ENCODE data around the gene DGKZ.

DNA sequence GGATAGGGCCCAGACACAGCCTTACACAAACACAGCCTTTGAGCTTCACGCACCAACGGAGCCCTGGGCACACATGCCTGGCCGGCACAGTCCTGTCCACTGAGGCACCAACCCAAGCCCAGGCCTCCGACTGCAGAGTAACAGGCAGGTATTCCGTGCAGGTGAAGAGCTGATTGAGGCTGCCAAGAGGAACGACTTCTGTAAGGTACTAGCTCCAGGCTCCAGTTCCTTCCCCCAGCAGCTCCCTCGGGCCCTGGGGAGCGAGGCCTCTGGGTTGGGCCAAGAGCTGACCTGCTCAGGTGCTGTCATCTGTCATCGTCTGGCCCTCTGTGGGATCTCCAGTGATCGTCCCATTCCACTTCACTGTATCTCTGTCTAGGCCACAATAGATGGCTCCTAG lies 31.0 kb downstream of the DGKZ start:
- TF ChIP-seq, protein P1, sequence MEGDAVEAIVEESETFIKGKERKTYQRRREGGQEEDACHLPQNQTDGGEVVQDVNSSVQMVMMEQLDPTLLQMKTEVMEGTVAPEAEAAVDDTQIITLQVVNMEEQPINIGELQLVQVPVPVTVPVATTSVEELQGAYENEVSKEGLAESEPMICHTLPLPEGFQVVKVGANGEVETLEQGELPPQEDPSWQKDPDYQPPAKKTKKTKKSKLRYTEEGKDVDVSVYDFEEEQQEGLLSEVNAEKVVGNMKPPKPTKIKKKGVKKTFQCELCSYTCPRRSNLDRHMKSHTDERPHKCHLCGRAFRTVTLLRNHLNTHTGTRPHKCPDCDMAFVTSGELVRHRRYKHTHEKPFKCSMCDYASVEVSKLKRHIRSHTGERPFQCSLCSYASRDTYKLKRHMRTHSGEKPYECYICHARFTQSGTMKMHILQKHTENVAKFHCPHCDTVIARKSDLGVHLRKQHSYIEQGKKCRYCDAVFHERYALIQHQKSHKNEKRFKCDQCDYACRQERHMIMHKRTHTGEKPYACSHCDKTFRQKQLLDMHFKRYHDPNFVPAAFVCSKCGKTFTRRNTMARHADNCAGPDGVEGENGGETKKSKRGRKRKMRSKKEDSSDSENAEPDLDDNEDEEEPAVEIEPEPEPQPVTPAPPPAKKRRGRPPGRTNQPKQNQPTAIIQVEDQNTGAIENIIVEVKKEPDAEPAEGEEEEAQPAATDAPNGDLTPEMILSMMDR (conservative IDR thresholded peaks at IDR 0.05; ENCODE audit: low read depth in 2 of 2), result no peak
- no peak for TF ChIP-seq EZH2 (IDR thresholded peaks at IDR 0.05; ENCODE audit: low read depth, unreplicated experiment)
- no peak for TF ChIP-seq STAT1 (IDR thresholded peaks at IDR 0.05; ENCODE audit: unreplicated experiment)
- TF ChIP-seq POLR2AphosphoS5 (IDR thresholded peaks at IDR 0.05; ENCODE audit: low read depth), result no peak
- TF ChIP-seq ZNF331 (CRISPR knock-in tag; IDR thresholded peaks at IDR 0.05; ENCODE audit: low read depth), result no peak
- no peak for TF ChIP-seq EZH2phosphoT487 (IDR thresholded peaks at IDR 0.05; ENCODE audit: unreplicated experiment)
- TF ChIP-seq, protein P2, sequence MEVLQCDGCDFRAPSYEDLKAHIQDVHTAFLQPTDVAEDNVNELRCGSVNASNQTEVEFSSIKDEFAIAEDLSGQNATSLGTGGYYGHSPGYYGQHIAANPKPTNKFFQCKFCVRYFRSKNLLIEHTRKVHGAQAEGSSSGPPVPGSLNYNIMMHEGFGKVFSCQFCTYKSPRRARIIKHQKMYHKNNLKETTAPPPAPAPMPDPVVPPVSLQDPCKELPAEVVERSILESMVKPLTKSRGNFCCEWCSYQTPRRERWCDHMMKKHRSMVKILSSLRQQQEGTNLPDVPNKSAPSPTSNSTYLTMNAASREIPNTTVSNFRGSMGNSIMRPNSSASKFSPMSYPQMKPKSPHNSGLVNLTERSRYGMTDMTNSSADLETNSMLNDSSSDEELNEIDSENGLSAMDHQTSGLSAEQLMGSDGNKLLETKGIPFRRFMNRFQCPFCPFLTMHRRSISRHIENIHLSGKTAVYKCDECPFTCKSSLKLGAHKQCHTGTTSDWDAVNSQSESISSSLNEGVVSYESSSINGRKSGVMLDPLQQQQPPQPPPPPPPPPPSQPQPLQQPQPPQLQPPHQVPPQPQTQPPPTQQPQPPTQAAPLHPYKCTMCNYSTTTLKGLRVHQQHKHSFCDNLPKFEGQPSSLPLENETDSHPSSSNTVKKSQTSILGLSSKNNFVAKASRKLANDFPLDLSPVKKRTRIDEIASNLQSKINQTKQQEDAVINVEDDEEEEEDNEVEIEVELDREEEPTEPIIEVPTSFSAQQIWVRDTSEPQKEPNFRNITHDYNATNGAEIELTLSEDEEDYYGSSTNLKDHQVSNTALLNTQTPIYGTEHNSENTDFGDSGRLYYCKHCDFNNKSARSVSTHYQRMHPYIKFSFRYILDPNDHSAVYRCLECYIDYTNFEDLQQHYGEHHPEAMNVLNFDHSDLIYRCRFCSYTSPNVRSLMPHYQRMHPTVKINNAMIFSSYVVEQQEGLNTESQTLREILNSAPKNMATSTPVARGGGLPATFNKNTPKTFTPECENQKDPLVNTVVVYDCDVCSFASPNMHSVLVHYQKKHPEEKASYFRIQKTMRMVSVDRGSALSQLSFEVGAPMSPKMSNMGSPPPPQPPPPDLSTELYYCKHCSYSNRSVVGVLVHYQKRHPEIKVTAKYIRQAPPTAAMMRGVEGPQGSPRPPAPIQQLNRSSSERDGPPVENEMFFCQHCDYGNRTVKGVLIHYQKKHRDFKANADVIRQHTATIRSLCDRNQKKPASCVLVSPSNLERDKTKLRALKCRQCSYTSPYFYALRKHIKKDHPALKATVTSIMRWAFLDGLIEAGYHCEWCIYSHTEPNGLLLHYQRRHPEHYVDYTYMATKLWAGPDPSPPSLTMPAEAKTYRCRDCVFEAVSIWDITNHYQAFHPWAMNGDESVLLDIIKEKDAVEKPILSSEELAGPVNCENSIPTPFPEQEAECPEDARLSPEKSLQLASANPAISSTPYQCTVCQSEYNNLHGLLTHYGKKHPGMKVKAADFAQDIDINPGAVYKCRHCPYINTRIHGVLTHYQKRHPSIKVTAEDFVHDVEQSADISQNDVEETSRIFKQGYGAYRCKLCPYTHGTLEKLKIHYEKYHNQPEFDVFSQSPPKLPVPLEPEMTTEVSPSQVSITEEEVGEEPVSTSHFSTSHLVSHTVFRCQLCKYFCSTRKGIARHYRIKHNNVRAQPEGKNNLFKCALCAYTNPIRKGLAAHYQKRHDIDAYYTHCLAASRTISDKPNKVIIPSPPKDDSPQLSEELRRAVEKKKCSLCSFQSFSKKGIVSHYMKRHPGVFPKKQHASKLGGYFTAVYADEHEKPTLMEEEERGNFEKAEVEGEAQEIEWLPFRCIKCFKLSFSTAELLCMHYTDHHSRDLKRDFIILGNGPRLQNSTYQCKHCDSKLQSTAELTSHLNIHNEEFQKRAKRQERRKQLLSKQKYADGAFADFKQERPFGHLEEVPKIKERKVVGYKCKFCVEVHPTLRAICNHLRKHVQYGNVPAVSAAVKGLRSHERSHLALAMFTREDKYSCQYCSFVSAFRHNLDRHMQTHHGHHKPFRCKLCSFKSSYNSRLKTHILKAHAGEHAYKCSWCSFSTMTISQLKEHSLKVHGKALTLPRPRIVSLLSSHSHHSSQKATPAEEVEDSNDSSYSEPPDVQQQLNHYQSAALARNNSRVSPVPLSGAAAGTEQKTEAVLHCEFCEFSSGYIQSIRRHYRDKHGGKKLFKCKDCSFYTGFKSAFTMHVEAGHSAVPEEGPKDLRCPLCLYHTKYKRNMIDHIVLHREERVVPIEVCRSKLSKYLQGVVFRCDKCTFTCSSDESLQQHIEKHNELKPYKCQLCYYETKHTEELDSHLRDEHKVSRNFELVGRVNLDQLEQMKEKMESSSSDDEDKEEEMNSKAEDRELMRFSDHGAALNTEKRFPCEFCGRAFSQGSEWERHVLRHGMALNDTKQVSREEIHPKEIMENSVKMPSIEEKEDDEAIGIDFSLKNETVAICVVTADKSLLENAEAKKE (CRISPR knock-in tag; IDR thresholded peaks at IDR 0.05), result no peak

Measured in GM23338 (cell line).